ENCODE data around the gene ZNF277. TPM values are rescaled to one million over a fixed set of nuclear protein-coding genes. Genes with fewer than 3 reads are reported as not detected.

Gene ZNF277
- total RNA-seq, 1 experiment from 2014 or later: 23.3 TPM

DNA sequence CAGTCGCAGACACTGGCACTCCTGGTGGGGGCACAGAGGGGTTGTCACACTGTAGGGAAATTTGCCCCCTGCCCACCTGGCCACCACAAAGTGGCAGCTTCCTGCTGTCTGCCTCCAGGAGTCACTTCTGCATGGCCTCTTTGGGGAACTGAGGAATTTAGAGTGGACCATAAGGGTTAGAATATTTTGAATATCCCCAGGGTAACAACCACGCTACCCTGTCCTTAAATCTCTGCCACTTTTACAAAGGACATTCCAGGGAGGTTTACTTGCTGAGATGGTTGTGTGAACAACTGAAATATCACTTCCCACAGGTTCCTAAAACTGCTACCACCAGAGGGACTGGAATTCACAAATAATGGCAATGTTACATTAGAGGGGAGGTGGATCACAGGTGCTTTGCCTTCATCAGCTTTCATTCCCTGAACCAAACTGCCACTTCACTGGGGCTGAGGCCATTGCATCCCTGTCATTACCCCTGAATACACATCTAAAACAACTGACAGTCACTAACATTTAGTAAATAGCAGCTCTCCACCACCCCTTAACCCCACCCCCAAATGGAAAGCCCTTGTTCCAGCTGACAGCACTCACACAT lies 155.7 kb downstream of the ZNF277 start:
- no peak overlapping the region for H2AFZ ChIP-seq
- no peaks in the 10 kb centered on the region for H3K9me3 ChIP-seq (ENCODE audit: insufficient read depth, low read depth)
- no peaks in the 10 kb centered on the region for H3K4me1 ChIP-seq (replicated peaks; ENCODE audit: insufficient read depth)
- no peaks in the 10 kb centered on the region for H4K20me1 ChIP-seq (ENCODE audit: insufficient read depth)
- TF ChIP-seq, protein P1, sequence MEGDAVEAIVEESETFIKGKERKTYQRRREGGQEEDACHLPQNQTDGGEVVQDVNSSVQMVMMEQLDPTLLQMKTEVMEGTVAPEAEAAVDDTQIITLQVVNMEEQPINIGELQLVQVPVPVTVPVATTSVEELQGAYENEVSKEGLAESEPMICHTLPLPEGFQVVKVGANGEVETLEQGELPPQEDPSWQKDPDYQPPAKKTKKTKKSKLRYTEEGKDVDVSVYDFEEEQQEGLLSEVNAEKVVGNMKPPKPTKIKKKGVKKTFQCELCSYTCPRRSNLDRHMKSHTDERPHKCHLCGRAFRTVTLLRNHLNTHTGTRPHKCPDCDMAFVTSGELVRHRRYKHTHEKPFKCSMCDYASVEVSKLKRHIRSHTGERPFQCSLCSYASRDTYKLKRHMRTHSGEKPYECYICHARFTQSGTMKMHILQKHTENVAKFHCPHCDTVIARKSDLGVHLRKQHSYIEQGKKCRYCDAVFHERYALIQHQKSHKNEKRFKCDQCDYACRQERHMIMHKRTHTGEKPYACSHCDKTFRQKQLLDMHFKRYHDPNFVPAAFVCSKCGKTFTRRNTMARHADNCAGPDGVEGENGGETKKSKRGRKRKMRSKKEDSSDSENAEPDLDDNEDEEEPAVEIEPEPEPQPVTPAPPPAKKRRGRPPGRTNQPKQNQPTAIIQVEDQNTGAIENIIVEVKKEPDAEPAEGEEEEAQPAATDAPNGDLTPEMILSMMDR (conservative IDR thresholded peaks at IDR 0.05): no peak
- no peak for TF ChIP-seq EZH2 (IDR thresholded peaks at IDR 0.05; ENCODE audit: low read depth)
- POLR2A ChIA-PET (ENCODE audit: unreplicated experiment): no interaction called here
- CTCF ChIA-PET: no interaction called here
- H3K9me2 ChIP-seq (ENCODE audit: insufficient read depth): no peaks in the 10 kb centered on the region; the same call in 1 of the 2 replicates
- no peaks in the 10 kb centered on the region for H3K36me3 ChIP-seq (ENCODE audit: low read depth)
- H3K4me3 ChIP-seq: no peak overlapping the region
- intact Hi-C loops (cut with micrococcal nuclease; ENCODE audit: unreplicated experiment): no loop called here
- no TSS peak for BruUV-seq (replicated peaks)
- no peaks in the 10 kb centered on the region for H3K79me2 ChIP-seq (ENCODE audit: low read depth)
- no peaks in the 10 kb centered on the region for H3K27me3 ChIP-seq (ENCODE audit: insufficient read depth, low read depth)
- H3K27ac ChIP-seq: no peak overlapping the region
- no peak overlapping the region for H3K4me2 ChIP-seq
- no peaks in the 10 kb centered on the region for H3F3A ChIP-seq (ENCODE audit: insufficient read depth, low read depth)
- DNase-seq: no peak

DNA sequence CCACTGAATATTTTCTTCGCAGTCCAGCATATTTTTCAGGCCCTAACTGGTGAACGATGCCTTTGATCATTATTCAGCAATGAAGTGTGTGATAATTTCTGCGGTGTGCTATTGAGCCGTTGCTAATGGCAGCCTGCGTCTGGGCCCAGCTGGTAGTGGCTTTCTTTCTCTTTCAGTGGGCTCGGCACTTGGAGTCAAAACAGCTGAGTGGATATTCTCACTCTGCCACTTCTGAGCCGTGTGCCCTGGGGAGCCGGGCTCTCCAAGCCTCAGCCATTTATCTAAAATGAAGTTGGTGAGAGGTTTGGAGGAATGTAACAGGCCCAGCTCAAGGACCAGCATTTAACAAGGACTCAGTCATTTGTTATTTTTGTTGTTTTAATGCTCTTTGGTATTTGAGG lies 156.2 kb downstream of the ZNF277 start:
- TF ChIP-seq, protein P1 (conservative IDR thresholded peaks at IDR 0.05): no peak
- TF ChIP-seq EZH2 (IDR thresholded peaks at IDR 0.05; ENCODE audit: low read depth): no peak
- Histone ChIP-seq H3K4me1 (replicated peaks; ENCODE audit: insufficient read depth) (no peaks in the 10 kb centered on the region), H3K36me3 (ENCODE audit: low read depth) (no peaks in the 10 kb centered on the region), H4K20me1 (ENCODE audit: insufficient read depth) (no peaks in the 10 kb centered on the region), H3K79me2 (ENCODE audit: low read depth) (no peaks in the 10 kb centered on the region), H3K27me3 (ENCODE audit: insufficient read depth, low read depth) (no peaks in the 10 kb centered on the region), H3K9me2 (ENCODE audit: insufficient read depth) (no peaks in the 10 kb centered on the region; the same call in 1 of the 2 replicates), H3K4me2 (no peak overlapping the region), H3K9me3 (ENCODE audit: insufficient read depth, low read depth) (no peaks in the 10 kb centered on the region), H3F3A (ENCODE audit: insufficient read depth, low read depth) (no peaks in the 10 kb centered on the region), H2AFZ (no peak overlapping the region), H3K27ac (no peak overlapping the region), H3K4me3 (no peak overlapping the region)
- intact Hi-C loops (cut with micrococcal nuclease; ENCODE audit: unreplicated experiment): no loop called here
- ChIA-PET CTCF (no interaction called here), POLR2A (ENCODE audit: unreplicated experiment) (no interaction called here)
- no TSS peak for BruUV-seq (replicated peaks)
- no peak for DNase-seq

DNA sequence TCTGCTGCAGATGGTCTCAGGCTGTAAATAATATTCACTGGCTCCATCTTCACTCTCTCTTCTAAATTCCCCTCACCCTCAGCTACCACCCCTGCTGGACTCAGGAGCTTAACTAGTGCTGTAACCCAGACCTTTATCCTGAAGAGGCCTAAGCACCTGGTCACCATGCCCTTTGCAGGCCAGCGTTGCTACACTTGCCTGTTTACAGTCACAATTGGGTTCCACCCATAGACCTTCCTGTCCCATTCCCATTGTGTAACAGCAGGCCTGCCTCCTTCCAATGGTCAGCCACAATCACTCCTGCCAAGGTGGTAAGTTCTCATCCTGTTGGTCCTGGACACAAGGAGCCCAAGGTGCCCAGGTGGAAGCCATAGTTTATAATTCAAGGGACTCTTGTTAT lies 157.9 kb downstream of the ZNF277 start:
- CTCF ChIA-PET: no interaction called here
- no peaks in the 10 kb centered on the region for H3K9me3 ChIP-seq (ENCODE audit: insufficient read depth, low read depth)
- POLR2A ChIA-PET (ENCODE audit: unreplicated experiment): no interaction called here
- intact Hi-C loops (cut with micrococcal nuclease; ENCODE audit: unreplicated experiment): no loop called here
- no peaks in the 10 kb centered on the region for H3K4me1 ChIP-seq (replicated peaks; ENCODE audit: insufficient read depth)
- no peaks in the 10 kb centered on the region; the same call in 1 of the 2 replicates for H3K9me2 ChIP-seq (ENCODE audit: insufficient read depth)
- no peak overlapping the region; the same call in 1 of the 2 replicates for H2AFZ ChIP-seq
- no peak overlapping the region for H3K27ac ChIP-seq
- no peaks in the 10 kb centered on the region for H3K36me3 ChIP-seq (ENCODE audit: low read depth)
- H3K79me2 ChIP-seq (ENCODE audit: low read depth): no peaks in the 10 kb centered on the region
- H3K27me3 ChIP-seq (ENCODE audit: insufficient read depth, low read depth): no peaks in the 10 kb centered on the region
- H3K4me2 ChIP-seq: no peak overlapping the region
- no peak overlapping the region for H3K4me3 ChIP-seq
- H4K20me1 ChIP-seq (ENCODE audit: insufficient read depth): no peaks in the 10 kb centered on the region
- H3F3A ChIP-seq (ENCODE audit: insufficient read depth, low read depth): no peaks in the 10 kb centered on the region
- DNase-seq: no peak
- no TSS peak for BruUV-seq (replicated peaks)
- TF ChIP-seq EZH2 (IDR thresholded peaks at IDR 0.05; ENCODE audit: low read depth): no peak
- TF ChIP-seq, protein P1 (conservative IDR thresholded peaks at IDR 0.05): no peak
